EL (cell line): Measurements from ENCODE around the gene MCM3AP.

ENCODE experiments used
- DNase-seq: peaks from one replicate; pipeline ENCODE4 v3.0.0-alpha.2; 2016

Gene MCM3AP

GRCh38 chr21:46285206-46285661, at the start of gene MCM3AP:
TSS of gene MCM3AP (minus strand) at chr21:46285611. CDS start at chr21:46285286, 325 bp downstream.
- DNase-seq = no peak

GRCh38 chr21:46334351-46335140, 49.1 kb upstream of the MCM3AP start:
- DNase-seq = no peak

GRCh38 chr21:46329796-46330195, 44.4 kb upstream of the MCM3AP start:
- DNase-seq = no peak

GRCh38 chr21:46328151-46328550, 42.7 kb upstream of the MCM3AP start:
- DNase-seq = no peak

DNA sequence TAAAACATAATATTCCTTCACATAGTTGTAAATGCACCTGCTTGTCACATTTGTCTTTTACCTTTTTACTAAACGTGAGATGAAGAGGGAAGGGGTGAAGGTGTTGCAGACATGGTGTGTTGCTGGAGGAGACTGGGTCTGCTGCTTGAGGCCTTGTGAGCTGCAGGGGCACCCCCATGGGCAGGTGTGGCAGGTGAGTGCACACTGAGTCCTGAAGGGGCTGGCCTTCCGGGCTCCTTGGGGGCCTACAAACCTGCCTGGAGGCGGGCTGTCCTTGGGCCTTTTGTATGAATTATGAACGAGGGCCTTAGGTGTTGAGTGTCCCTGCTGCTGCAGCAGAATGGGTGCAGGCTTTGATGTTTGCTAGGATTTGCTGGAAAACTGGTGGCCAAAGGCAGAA, 42.3 kb upstream of the MCM3AP start:
- DNase-seq = no peak

GRCh38 chr21:46326110-46326703, 40.8 kb upstream of the MCM3AP start:
- DNase-seq = no peak

DNA sequence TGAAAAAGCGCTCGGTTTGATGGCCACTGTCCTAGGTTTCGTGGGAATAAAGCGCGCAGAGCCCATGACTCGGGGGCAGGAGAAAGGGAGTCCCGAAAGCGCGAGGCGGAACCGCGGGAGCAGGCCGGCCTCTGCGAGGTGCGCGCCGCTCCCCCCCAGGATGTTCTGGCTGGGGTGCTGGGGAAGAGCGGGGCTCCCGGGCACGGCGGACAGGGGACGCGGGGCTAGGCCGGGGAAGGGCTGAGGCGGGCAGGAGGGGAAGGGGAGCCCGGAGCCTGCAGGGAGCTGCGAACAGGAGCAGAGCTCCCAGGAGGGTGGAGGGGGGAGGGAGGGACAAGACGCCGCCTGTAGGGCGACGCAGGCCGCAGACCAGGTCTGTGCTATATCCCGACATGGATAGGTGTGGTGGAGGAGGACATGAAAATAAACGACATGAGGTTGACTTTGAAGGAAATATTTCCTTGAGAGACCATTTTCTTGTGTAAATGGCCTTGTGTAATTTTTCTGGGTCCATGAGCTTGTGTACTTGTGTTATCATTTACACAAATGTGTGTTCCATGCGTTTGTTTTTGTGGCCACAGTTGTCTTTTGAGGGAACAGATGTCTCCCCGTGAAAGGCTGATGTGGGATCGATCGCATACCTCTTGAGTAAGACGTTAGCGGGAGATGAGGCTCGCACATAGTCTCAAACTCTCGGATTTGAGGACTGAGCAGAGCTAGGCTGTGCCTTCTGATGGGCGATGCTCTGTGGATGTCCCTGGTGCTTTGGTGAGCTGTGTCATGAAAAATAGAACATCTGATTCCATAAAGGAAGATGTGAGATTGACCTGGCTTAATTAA, 39.9 kb upstream of the MCM3AP start:
- peak; percentile 54 for DNase-seq

DNA sequence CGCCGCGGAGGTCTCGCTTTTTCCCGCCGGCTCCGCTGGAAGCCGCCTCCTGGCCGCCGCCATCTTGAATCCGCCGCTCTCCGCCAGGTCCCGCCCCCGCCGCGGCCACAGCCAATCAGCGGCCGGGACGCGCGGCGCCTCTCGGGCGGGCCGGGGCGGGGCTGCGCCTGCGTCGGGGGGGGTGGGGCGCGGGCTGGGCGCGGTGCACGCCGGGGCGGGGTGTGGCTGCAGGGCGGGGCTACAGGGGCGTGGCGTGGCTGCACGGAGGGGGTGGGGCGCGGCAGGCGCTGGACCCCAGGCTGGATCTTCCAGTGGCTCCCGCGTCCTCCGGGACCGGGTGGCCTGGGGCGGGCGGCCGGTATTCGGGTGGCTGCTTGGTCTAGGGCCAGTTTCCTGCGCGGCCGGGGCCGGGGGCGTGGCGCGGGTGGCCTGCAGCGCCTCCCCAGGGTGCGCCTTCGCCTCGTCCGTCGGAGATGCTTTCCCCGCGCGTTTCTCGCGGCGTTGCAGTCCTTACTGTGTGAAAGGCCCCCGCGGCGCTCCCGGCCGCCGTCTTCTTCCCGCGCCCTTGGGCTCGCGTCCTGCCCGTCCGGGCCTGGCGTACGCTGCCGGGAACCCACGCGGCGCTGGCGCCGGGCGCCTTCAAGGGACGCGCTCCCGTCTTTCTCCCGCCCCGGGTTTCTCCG, 39.1 kb upstream of the MCM3AP start:
- peak; percentile 86 for DNase-seq

- DNase-seq = peak; percentile 98
Observed at GRCh38 chr21:46323710-46324389, 38.4 kb upstream of the MCM3AP start, which contains the start of the genes C21orf58 and PCNT. TSS of gene C21orf58 (minus strand) at chr21:46323870. CDS start at chr21:46322738, 1,132 bp downstream. TSS of gene PCNT (plus strand) at chr21:46324156. CDS start at chr21:46324229, 73 bp downstream.

- DNase-seq = no peak
Observed at GRCh38 chr21:46323227-46323709, 37.9 kb upstream of the MCM3AP start.

DNA sequence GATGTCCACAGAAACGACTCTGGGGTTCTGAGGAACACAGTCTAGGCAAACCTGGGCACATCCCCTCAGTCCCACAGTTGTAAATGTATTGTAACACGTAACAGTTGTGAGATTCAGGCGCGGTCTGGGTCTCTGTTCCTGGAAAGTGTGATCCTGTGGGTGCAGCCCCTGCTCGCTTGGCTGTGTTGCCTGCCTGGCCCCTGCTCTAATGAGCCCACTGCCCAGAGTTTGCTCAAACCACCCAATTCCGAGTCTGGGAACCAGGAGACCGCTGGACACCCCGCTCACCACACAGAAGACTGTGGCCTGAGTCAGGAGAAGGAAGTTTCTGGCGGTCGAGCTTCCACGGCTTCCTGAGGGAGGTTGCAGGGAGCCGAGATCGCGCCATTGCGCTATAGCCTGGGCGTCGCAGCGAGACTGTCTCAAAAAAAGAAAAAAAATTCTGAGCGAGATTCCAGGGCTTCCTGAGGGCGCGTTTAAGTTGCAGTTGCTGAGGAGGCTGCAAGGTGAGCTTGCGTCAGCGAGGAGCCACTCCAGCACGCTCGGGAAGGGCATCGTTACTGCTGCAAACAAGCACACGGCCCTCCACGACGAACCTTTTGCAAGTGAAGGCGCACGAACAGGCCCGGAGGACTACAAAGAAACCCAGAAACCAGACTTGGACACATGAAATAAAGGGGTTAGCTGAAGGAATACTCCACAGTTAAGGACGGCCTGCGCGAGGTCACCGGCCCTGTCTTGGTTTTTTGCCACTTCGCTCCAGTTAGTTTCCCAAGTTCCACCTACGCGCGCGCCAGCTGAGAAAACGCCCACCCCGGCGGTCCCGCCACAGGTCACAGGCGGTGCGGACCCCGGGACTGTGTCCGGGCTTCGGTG, 37.2 kb upstream of the MCM3AP start:
- peak; percentile 44 for DNase-seq

DNA sequence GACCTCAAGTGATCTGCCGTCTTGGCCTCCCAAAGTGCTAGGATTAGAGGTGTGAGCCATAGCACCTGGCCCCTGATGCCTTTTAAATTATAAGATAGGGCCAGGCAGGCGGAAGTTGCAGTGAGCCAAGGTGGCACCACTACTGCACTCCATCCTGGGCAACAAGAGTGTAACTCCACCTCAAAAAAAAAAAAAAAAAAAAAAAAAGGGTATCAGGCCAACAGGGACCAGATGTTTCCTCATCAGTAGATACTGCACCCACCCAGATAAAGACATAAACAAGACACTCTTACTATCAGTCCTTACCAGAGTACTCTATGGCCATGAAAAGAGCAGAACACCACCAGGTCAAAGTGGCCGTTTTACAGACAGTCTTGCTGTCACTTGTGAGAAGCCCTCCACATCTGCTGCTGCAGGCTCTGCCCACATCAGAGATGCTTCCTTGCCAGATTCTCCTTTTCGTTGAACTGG, 35.0 kb upstream of the MCM3AP start:
- no peak for DNase-seq

GRCh38 chr21:46319186-46319585, 33.8 kb upstream of the MCM3AP start:
- DNase-seq = no peak

DNA sequence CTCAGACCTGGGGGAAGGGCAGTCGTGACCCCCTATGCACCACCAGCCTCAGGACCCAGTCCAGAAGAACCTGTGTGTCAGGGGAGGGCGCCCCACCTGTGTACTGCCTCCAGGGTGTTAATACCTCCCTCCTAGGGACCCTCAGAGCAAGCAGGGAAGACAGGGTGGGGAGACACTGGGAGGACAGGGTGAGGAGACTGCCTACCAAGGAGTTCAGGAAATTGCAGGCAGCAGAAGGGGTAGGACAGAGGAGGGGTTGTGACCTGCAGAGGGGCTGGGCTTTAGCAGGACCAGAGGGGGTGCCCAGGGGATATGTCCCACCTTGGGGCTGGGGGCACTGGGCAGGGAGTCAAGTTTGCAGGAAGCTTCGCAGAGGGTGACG, 33.0 kb upstream of the MCM3AP start:
- DNase-seq = no peak

- no peak for DNase-seq
Observed at GRCh38 chr21:46317710-46318463, 32.5 kb upstream of the MCM3AP start.

GRCh38 chr21:46316708-46317324, 31.4 kb upstream of the MCM3AP start:
- no peak for DNase-seq

DNA sequence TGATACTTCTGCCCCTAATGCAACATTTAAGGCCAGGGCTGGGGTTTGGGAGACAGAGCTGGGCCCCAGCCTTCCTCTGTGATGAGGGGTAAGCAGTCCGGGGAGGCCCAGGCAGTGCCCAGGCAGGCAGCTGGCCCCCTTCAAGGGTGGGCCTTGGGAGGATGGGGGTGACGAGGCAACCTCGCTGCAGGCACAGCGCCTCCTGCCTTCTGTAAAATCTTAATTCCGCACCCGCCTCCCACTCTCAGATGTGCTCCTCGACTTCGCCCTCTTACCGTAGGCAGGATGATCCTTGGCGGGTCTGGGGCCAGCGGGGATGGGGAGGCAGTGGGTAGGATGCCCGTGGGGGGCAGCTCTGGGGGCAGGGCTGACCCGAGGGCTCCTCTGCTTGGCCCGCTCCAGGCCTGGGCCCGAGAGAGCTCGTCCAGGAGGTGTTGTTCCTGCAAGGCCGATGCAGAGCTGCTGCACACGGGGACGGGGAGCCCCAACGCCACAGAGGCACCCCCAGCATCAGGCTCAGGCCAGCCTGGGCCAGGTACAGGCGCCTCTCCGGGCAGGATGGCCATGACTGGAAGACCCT, 29.1 kb upstream of the MCM3AP start:
- no peak for DNase-seq

GRCh38 chr21:46312949-46313348, 27.5 kb upstream of the MCM3AP start:
- no peak for DNase-seq

DNA sequence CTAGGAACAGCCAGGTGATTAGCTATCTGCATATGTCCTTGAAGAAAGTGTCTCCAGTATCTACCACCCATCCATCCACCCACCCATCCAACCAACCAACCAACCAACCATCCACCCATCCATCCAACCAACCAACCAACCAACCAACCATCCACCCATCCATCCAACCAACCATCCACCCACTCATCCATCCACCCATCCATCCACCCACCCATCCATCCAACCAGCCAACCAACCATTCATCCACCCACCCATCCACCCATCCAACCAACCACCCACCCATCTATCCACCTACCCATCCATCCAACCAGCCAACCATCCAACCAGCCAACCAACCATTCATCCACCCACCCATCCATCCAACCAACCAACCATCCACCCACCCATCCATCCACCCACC, 26.2 kb upstream of the MCM3AP start:
- DNase-seq = no peak
